Liver (tissue), 9 donors: ENCODE results near the gene EBP. TPM values are rescaled to one million over a fixed set of nuclear protein-coding genes. Genes with fewer than 3 reads are reported as not detected.
"Not testable (repeated sequence)": the region's sequence is repeated elsewhere in the genome, so short reads cannot be mapped to it uniquely, and the experiment has no call there.

Source experiments
- DNase-seq: peaks from one replicate; pipeline ENCODE4 v3.0.0-alpha.2; 2017; ENCODE audit warnings: low spot score
- H3K27ac ChIP-seq, 2 donors: one replicate each; pipeline ENCODE4 v1.7.0; 2013; ENCODE audit warnings: inconsistent platforms in 2 of 2, low read length in 2 of 2, control low read depth in 1 of 2, low read depth in 1 of 2, mild to moderate bottlenecking in 1 of 2
- H3K27me3 ChIP-seq, 4 donors: one replicate each; pipeline versions ENCODE4 v1.6.1 to v1.7.0; 2013; ENCODE audit warnings: low read length in 3 of 4, inconsistent platforms in 1 of 4, mild to moderate bottlenecking in 1 of 4, moderate library complexity in 1 of 4; ENCODE audit not compliant: control insufficient read depth in 4 of 4, insufficient read depth in 4 of 4
- H3K36me3 ChIP-seq, 4 donors: one replicate each; pipeline versions ENCODE4 v1.6.1 to v1.7.0; 2013; ENCODE audit warnings: low read length in 3 of 4, mild to moderate bottlenecking in 3 of 4, low read depth in 1 of 4, moderate library complexity in 1 of 4; ENCODE audit not compliant: control insufficient read depth in 4 of 4, insufficient read depth in 3 of 4
- H3K4me1 ChIP-seq, 4 donors: one replicate each; pipeline versions ENCODE4 v1.6.1 to v1.7.0; 2013; ENCODE audit warnings: low read length in 3 of 4, mild to moderate bottlenecking in 3 of 4, moderate library complexity in 1 of 4; ENCODE audit not compliant: control insufficient read depth in 4 of 4, insufficient read depth in 4 of 4
- H3K4me3 ChIP-seq, 3 donors: one replicate each; pipeline versions ENCODE4 v1.6.1 to v1.7.0; 2013; ENCODE audit warnings: low read length in 3 of 3, control low read depth in 1 of 3, low read depth in 1 of 3, mild to moderate bottlenecking in 1 of 3
- H3K9ac ChIP-seq, 2 donors: one replicate each; pipeline ENCODE4 v1.7.0; 2013; ENCODE audit warnings: low read length in 2 of 2, mild to moderate bottlenecking in 2 of 2, moderate library complexity in 2 of 2, control low read depth in 1 of 2, low read depth in 1 of 2
- H3K9me3 ChIP-seq, 4 donors: one replicate each; pipeline versions ENCODE4 v1.6.1 to v1.7.0; 2013; ENCODE audit warnings: low read length in 3 of 4; ENCODE audit not compliant: control insufficient read depth in 4 of 4
- ATF3 ChIP-seq: IDR thresholded peaks from 2 replicates; pipeline ENCODE4 v1.6.1; 2016; ENCODE audit warnings: antibody characterized with exemption
- CTCF ChIP-seq: fragments of 150-350 bp; IDR thresholded peaks from 2 replicates; pipeline ENCODE4 v1.5.1; 2017; ENCODE audit warnings: improper control_type of control experiment, low read depth, low read length; ENCODE audit not compliant: missing input control
- EGR1 ChIP-seq, 2 donors: IDR thresholded peaks; 2 replicates each; pipeline ENCODE4 v1.6.1; 2016 to 2018; ENCODE audit warnings: antibody characterized with exemption in 2 of 2, low read depth in 2 of 2
- FOXA2 ChIP-seq: IDR thresholded peaks from 2 replicates; pipeline ENCODE4 v1.6.1; 2016; ENCODE audit warnings: antibody characterized with exemption
- GABPA ChIP-seq, 2 donors: IDR thresholded peaks in 1 of 2; conservative IDR thresholded peaks in 1 of 2; 2 replicates each; pipeline ENCODE4 v1.6.1; 2016; ENCODE audit warnings: antibody characterized with exemption in 2 of 2, mild to moderate bottlenecking in 1 of 2, moderate library complexity in 1 of 2
- HNF4A ChIP-seq, 2 donors: conservative IDR thresholded peaks; 2 replicates each; pipeline ENCODE4 v1.6.1; 2016; ENCODE audit warnings: antibody characterized with exemption in 2 of 2, mild to moderate bottlenecking in 2 of 2
- HNF4G ChIP-seq: IDR thresholded peaks from 2 replicates; pipeline ENCODE4 v1.6.1; 2016; ENCODE audit warnings: antibody characterized with exemption
- JUND ChIP-seq, 2 donors: IDR thresholded peaks; 2 replicates each; pipeline ENCODE4 v1.6.1; 2016; ENCODE audit warnings: antibody characterized with exemption in 2 of 2
- NR2F2 ChIP-seq: IDR thresholded peaks from 2 replicates; pipeline ENCODE4 v1.6.1; 2016; ENCODE audit warnings: antibody characterized with exemption
- RAD21 ChIP-seq, 2 donors: IDR thresholded peaks; 2 replicates each; pipeline ENCODE4 v1.6.1; 2016; ENCODE audit warnings: antibody characterized with exemption in 2 of 2, mild to moderate bottlenecking in 2 of 2
- RXRA ChIP-seq, 2 donors: IDR thresholded peaks; 2 replicates each; pipeline ENCODE4 v1.6.1; 2017 to 2018; ENCODE audit warnings: antibody characterized with exemption in 2 of 2, mild to moderate bottlenecking in 1 of 2
- SP1 ChIP-seq: IDR thresholded peaks from 2 replicates; pipeline ENCODE4 v1.6.1; 2018; ENCODE audit warnings: antibody characterized with exemption, mild to moderate bottlenecking
- TAF1 ChIP-seq: conservative IDR thresholded peaks from 2 replicates; pipeline ENCODE4 v1.6.1; 2016; ENCODE audit warnings: antibody characterized with exemption, mild to moderate bottlenecking
- YY1 ChIP-seq: IDR thresholded peaks from 2 replicates; pipeline ENCODE4 v1.6.1; 2016; ENCODE audit warnings: antibody characterized with exemption, mild to moderate bottlenecking
- WGBS: extraction: QIAGEN DNeasy Blood & Tissue Kit; methylation state at CpG from one replicate; pipeline ENCODE4 v1.1.7; 2013; 5-methylcytosine and 5-hydroxymethylcytosine counted together
- polyA plus RNA-seq, 2 donors: library from polyadenylated mRNA; stranded (reverse) in 1 of 2; unstranded in 1 of 2; fragments of 200-250 nt in 1 of 2; fragments of >200 nt in 1 of 2; fragmentation: Nextera tagmentation in 1 of 2; extraction: Ambion mirVana in 1 of 2; gene quantifications; one replicate each; pipeline versions ENCODE4 v1.2.1 to v1.2.3, GENCODE V29; 2013 to 2015
- total RNA-seq, 2 donors: library from RNA; depleted of rRNA; stranded (reverse); fragments of >200 nt; gene quantifications; one replicate each; pipeline ENCODE4 v1.2.3, GENCODE V29; 2014
- TF ChIP-seq, protein P1 (sequence below): IDR thresholded peaks from 2 replicates; pipeline ENCODE4 v1.6.1; 2016; ENCODE audit warnings: antibody characterized with exemption
- TF ChIP-seq, protein P2 (sequence below): IDR thresholded peaks from 2 replicates; pipeline ENCODE4 v1.6.1; 2016; ENCODE audit warnings: antibody characterized with exemption
- TF ChIP-seq, protein P3 (sequence below): IDR thresholded peaks from 2 replicates; pipeline ENCODE4 v1.6.1; 2016; ENCODE audit warnings: antibody characterized with exemption, mild to moderate bottlenecking
- donor health status: healthy.
- donor health status: healthy.
- donor health status: healthy.
- donor health status: healthy.
- donor health status: healthy.

EBP gene
- total and polyA plus RNA-seq, 4 donors: 304 to 474 (median 369) TPM

DNA sequence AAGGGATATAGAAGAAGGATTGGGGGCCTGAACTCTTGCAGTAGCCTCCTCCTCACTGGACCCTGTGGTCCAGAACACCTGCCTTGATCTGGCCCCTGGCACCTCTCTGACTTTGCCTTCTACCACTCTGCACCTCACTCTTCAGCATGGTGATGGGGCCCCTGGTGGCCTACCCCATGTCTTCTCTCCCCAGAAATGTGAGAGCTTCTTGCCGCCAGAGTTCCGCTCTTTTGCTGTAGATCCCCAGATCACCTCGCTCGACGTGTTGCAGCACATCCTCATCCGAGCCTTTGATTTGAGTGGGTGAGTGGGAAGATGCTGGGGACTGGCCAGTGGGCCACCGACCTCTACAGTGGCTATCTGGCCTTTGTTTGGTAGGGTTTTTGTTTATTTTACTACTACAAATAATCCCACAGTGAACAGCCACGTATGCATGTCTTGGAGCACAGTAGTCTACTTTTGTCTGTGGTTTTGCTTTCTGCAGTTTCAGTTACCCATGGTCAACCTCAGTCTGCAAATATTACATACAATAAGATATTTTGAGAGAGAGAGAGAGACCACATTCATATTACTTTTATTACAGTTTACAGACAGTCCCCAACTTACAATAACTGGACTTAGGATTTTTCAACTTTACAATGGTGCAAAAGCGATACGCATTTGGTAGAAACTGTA, 19.7 kb downstream of the EBP start:
- TF ChIP-seq, protein P1, sequence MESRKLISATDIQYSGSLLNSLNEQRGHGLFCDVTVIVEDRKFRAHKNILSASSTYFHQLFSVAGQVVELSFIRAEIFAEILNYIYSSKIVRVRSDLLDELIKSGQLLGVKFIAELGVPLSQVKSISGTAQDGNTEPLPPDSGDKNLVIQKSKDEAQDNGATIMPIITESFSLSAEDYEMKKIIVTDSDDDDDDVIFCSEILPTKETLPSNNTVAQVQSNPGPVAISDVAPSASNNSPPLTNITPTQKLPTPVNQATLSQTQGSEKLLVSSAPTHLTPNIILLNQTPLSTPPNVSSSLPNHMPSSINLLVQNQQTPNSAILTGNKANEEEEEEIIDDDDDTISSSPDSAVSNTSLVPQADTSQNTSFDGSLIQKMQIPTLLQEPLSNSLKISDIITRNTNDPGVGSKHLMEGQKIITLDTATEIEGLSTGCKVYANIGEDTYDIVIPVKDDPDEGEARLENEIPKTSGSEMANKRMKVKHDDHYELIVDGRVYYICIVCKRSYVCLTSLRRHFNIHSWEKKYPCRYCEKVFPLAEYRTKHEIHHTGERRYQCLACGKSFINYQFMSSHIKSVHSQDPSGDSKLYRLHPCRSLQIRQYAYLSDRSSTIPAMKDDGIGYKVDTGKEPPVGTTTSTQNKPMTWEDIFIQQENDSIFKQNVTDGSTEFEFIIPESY: no peak
- Histone ChIP-seq H3K4me1 (peaks cover 1 to 10% (median 5%) of the 10 kb centered on the region in 4 donors), H3K27me3 (no peaks in the 10 kb centered on the region), H3K36me3 (peaks cover 0 to 7% (median 3%) of the 10 kb centered on the region in 4 donors), H3K9ac (no peak overlapping the region), H3K9me3 (no peaks in the 10 kb centered on the region), H3K27ac (no peak overlapping the region), H3K4me3 (no peak overlapping the region)
- WGBS: 73% methylated on average over 10 of the region's 10 CpGs
- DNase-seq: no peak

DNA sequence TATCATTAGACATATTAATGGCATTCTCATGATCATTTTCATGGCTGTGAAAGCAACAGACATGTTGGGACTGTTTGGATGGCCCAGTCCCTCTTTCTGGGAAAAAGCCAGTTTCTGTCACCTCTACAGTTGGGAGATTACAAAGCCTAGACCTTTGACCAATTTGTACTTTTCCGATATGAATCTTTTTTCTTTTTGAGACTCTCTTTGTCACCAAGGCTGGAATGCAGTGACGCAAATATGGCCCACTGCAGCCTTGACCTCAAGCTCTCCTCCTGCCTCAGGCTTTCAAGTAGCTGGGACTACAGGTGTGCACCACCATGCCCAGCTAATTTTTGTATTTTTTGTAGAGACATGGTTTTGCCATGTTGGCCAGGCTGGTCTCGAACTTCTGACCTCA, 27.3 kb downstream of the EBP start:
- no peaks in the 10 kb centered on the region for H3K4me1 ChIP-seq
- 75% methylated on average over 3 of the region's 3 CpGs for WGBS
- H3K4me3 ChIP-seq: no peak overlapping the region
- DNase-seq: no peak
- no peaks in the 10 kb centered on the region for H3K9me3 ChIP-seq
- no peak overlapping the region for H3K9ac ChIP-seq
- H3K27me3 ChIP-seq: no peaks in the 10 kb centered on the region
- TF ChIP-seq HNF4G (no peak), GABPA (IDR thresholded peaks at IDR 0.05 in 1 of 2, conservative IDR thresholded peaks at IDR 0.05 in 1 of 2) (no peak), JUND (IDR thresholded peaks at IDR 0.05) (no peak), RAD21 (IDR thresholded peaks at IDR 0.05) (no peak), TAF1 (no peak), EGR1 (IDR thresholded peaks at IDR 0.05; ENCODE audit: low read depth in 2 of 2) (no peak), NR2F2 (no peak), YY1 (no peak), RXRA (IDR thresholded peaks at IDR 0.05) (no peak), HNF4A (conservative IDR thresholded peaks at IDR 0.05) (no peak), ATF3 (no peak), SP1 (no peak), FOXA2 (no peak), CTCF (no peak)
- TF ChIP-seq, protein P1: no peak
- TF ChIP-seq, protein P2, sequence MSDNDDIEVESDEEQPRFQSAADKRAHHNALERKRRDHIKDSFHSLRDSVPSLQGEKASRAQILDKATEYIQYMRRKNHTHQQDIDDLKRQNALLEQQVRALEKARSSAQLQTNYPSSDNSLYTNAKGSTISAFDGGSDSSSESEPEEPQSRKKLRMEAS: no peak
- TF ChIP-seq, protein P3, sequence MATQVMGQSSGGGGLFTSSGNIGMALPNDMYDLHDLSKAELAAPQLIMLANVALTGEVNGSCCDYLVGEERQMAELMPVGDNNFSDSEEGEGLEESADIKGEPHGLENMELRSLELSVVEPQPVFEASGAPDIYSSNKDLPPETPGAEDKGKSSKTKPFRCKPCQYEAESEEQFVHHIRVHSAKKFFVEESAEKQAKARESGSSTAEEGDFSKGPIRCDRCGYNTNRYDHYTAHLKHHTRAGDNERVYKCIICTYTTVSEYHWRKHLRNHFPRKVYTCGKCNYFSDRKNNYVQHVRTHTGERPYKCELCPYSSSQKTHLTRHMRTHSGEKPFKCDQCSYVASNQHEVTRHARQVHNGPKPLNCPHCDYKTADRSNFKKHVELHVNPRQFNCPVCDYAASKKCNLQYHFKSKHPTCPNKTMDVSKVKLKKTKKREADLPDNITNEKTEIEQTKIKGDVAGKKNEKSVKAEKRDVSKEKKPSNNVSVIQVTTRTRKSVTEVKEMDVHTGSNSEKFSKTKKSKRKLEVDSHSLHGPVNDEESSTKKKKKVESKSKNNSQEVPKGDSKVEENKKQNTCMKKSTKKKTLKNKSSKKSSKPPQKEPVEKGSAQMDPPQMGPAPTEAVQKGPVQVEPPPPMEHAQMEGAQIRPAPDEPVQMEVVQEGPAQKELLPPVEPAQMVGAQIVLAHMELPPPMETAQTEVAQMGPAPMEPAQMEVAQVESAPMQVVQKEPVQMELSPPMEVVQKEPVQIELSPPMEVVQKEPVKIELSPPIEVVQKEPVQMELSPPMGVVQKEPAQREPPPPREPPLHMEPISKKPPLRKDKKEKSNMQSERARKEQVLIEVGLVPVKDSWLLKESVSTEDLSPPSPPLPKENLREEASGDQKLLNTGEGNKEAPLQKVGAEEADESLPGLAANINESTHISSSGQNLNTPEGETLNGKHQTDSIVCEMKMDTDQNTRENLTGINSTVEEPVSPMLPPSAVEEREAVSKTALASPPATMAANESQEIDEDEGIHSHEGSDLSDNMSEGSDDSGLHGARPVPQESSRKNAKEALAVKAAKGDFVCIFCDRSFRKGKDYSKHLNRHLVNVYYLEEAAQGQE: no peak
- H3K27ac ChIP-seq: no peak overlapping the region
- peaks cover 1 to 7% (median 3%) of the 10 kb centered on the region in 4 donors for H3K36me3 ChIP-seq

DNA sequence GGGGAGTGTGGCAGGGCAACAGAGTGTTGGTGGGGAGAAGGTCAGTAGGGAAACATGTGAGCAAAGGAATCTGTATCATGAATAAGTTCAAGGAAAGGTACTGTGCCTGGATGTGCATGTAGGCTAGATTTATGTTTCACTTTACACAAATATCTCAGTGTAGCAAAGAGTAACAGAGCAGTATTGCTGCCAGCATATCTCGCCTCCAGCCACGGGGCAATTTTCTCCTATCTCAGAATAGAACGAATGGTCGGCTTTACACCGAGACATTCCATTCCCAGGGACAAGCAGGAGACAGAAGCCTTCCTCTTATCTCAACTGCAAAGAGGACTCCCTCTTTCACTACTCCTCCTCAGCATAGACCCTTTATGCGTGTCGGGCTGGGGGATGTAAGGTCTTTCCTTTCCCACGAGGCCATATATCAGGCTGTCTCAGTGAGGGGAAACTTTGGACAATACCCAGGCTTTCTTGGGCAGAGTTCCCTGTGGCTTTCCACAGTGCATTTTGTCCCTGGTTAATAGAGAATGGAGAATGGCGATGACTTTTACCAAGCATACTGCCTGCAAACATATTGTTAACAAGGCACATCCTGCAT, 34.2 kb downstream of the EBP start:
- not testable (repeated sequence) for H3K9ac ChIP-seq
- 92% methylated on average over 9 of the region's 9 CpGs for WGBS

More for the DNA sequence above, 34.2 kb downstream of the EBP start:
- H3K36me3 ChIP-seq: peaks cover 0 to 28% (median 9%) of the 10 kb centered on the region in 4 donors
- H3K27me3 ChIP-seq, H3K27ac ChIP-seq, H3K9me3 ChIP-seq, DNase-seq, H3K4me1 ChIP-seq, H3K4me3 ChIP-seq: not testable (repeated sequence)
